H9 (cell line): Measurements from ENCODE around the gene ADAMTS6. TPM values are rescaled to one million over a fixed set of nuclear protein-coding genes. Genes with fewer than 3 reads are reported as not detected.

Experiments used
- DNase-seq: peaks from one replicate; pipeline ENCODE4 v3.0.0-alpha.2; 2017
- H2AFZ ChIP-seq: one replicate; pipeline ENCODE4 v1.6.1; 2013; ENCODE audit warnings: mild to moderate bottlenecking, low read length, control low read depth, moderate library complexity
- H2AK5ac ChIP-seq: 2 replicates; pipeline ENCODE4 v1.6.1; 2013; ENCODE audit warnings: low read length, control low read depth, mixed read lengths; ENCODE audit not compliant: insufficient read length
- H2BK120ac ChIP-seq: one replicate; pipeline ENCODE4 v1.6.1; 2013; ENCODE audit warnings: low read depth, mild to moderate bottlenecking, low read length, control low read depth, inconsistent platforms; ENCODE audit not compliant: poor library complexity, severe bottlenecking
- H2BK12ac ChIP-seq: 2 replicates; pipeline ENCODE4 v1.6.1; 2013; ENCODE audit warnings: low read length, control low read depth, mixed read lengths, low read depth; ENCODE audit not compliant: insufficient read length
- H2BK15ac ChIP-seq: 2 replicates; pipeline ENCODE4 v1.6.1; 2013; ENCODE audit warnings: low read depth, low read length, control low read depth
- H2BK20ac ChIP-seq: one replicate; pipeline ENCODE4 v1.6.1; 2013; ENCODE audit warnings: low read depth, mild to moderate bottlenecking, low read length, control low read depth, inconsistent platforms; ENCODE audit not compliant: poor library complexity, severe bottlenecking
- H2BK5ac ChIP-seq: 2 replicates; pipeline ENCODE4 v1.6.1; 2013; ENCODE audit warnings: low read length, control low read depth, mixed read lengths; ENCODE audit not compliant: insufficient read length
- H3K14ac ChIP-seq: 2 replicates; pipeline ENCODE4 v1.6.1; 2013; ENCODE audit warnings: low read length, control low read depth; ENCODE audit not compliant: insufficient read depth
- H3K18ac ChIP-seq: 2 replicates; pipeline ENCODE4 v1.6.1; 2013; ENCODE audit warnings: low read depth, mild to moderate bottlenecking, mixed read lengths, low read length, control low read depth; ENCODE audit not compliant: insufficient read length
- H3K23ac ChIP-seq: 2 replicates; pipeline ENCODE4 v1.6.1; 2013; ENCODE audit warnings: low read length, control low read depth, mixed read lengths, low read depth; ENCODE audit not compliant: insufficient read length
- H3K23me2 ChIP-seq: 2 replicates; pipeline ENCODE4 v1.6.1; 2013; ENCODE audit warnings: low read depth, mild to moderate bottlenecking, mixed read lengths, low read length, control low read depth; ENCODE audit not compliant: insufficient read length, poor library complexity, severe bottlenecking
- H3K27ac ChIP-seq: 2 replicates; pipeline ENCODE4 v1.5.1; 2013; ENCODE audit warnings: low read length, control low read depth, mixed read lengths, low read depth; ENCODE audit not compliant: insufficient read length
- H3K27me3 ChIP-seq: 2 replicates; pipeline ENCODE4 v1.6.1; 2013; ENCODE audit warnings: low read length, control low read depth, inconsistent platforms; ENCODE audit not compliant: insufficient read depth
- H3K4ac ChIP-seq: 2 replicates; pipeline ENCODE4 v1.6.1; 2013; ENCODE audit warnings: low read depth, mild to moderate bottlenecking, control low read depth, inconsistent platforms, low read length, moderate library complexity
- H3K4me1 ChIP-seq: 2 replicates; pipeline ENCODE4 v1.6.1; 2013; ENCODE audit warnings: low read length, control low read depth, inconsistent platforms; ENCODE audit not compliant: insufficient read depth
- H3K4me2 ChIP-seq: 2 replicates; pipeline ENCODE4 v1.6.1; 2013; ENCODE audit warnings: low read length, control low read depth, mixed read lengths; ENCODE audit not compliant: insufficient read length, insufficient read depth
- H3K56ac ChIP-seq: 2 replicates; pipeline ENCODE4 v1.6.1; 2013; ENCODE audit warnings: low read depth, mild to moderate bottlenecking, mixed read lengths, low read length, control low read depth; ENCODE audit not compliant: insufficient read length
- H3K79me1 ChIP-seq: 2 replicates; pipeline ENCODE4 v1.6.1; 2013; ENCODE audit warnings: low read depth, mild to moderate bottlenecking, moderate library complexity, low read length, control low read depth, inconsistent platforms; ENCODE audit not compliant: insufficient read depth, poor library complexity, severe bottlenecking
- H3K79me2 ChIP-seq: 2 replicates; pipeline ENCODE4 v1.6.1; 2013; ENCODE audit warnings: low read length, control low read depth, inconsistent platforms; ENCODE audit not compliant: insufficient read depth
- H3K9ac ChIP-seq: 2 replicates; pipeline ENCODE4 v1.6.1; 2013; ENCODE audit warnings: low read length, control low read depth, mixed read lengths; ENCODE audit not compliant: insufficient read length; ENCODE audit errors: extremely low read depth
- H3K9me3 ChIP-seq: one replicate; pipeline ENCODE4 v1.6.1; 2013; ENCODE audit warnings: low read depth, low read length, inconsistent platforms; ENCODE audit not compliant: control insufficient read depth
- H3T11ph ChIP-seq: one replicate; pipeline ENCODE4 v1.6.1; 2013; ENCODE audit warnings: mild to moderate bottlenecking, low read length, control low read depth, inconsistent platforms
- H4K20me1 ChIP-seq: one replicate; pipeline ENCODE4 v1.6.1; 2013; ENCODE audit not compliant: control insufficient read depth, insufficient read length, insufficient read depth
- H4K5ac ChIP-seq: 2 replicates; pipeline ENCODE4 v1.6.1; 2013; ENCODE audit warnings: low read depth, mild to moderate bottlenecking, mixed read lengths, low read length, control low read depth; ENCODE audit not compliant: insufficient read length
- H4K8ac ChIP-seq: replicated peaks from 2 replicates; pipeline ENCODE4 v1.6.1; 2013; ENCODE audit warnings: low read length, control low read depth, mixed read lengths, low read depth; ENCODE audit not compliant: insufficient read length
- H4K91ac ChIP-seq: 2 replicates; pipeline ENCODE4 v1.6.1; 2013; ENCODE audit warnings: low read depth, mild to moderate bottlenecking, moderate library complexity, mixed read lengths, low read length, control low read depth; ENCODE audit not compliant: insufficient read length
- H3K27ac Mint-ChIP-seq, 3 experiments: 2 replicates in 2 of 3; 3 replicates in 1 of 3; pipeline ENCODE4 v1.8.0; 2020 to 2021; ENCODE audit warnings: mixed read lengths in 3 of 3, mild to moderate bottlenecking in 1 of 3, moderate library complexity in 1 of 3
- H3K27me3 Mint-ChIP-seq: 2 replicates; pipeline ENCODE4 v1.8.0; 2021; ENCODE audit warnings: low read depth, mild to moderate bottlenecking, moderate library complexity, mixed read lengths
- H3K36me3 Mint-ChIP-seq, 3 experiments: 2 replicates in 2 of 3; 3 replicates in 1 of 3; pipeline ENCODE4 v1.8.0; 2020 to 2021; ENCODE audit warnings: low read depth in 3 of 3, mixed read lengths in 3 of 3; ENCODE audit not compliant: insufficient read depth in 1 of 3
- H3K4me1 Mint-ChIP-seq, 2 experiments: 2 replicates each; pipeline ENCODE4 v1.8.0; 2020; ENCODE audit warnings: mixed read lengths in 2 of 2
- H3K4me3 Mint-ChIP-seq, 2 experiments: 2 replicates in 1 of 2; 3 replicates in 1 of 2; pipeline ENCODE4 v1.8.0; 2020 to 2021; ENCODE audit warnings: mild to moderate bottlenecking in 2 of 2, mixed read lengths in 2 of 2, moderate library complexity in 1 of 2
- H3K9me3 Mint-ChIP-seq, 2 experiments: 2 replicates in 1 of 2; 3 replicates in 1 of 2; pipeline ENCODE4 v1.8.0; 2020; ENCODE audit warnings: mild to moderate bottlenecking in 2 of 2, mixed read lengths in 2 of 2, moderate library complexity in 1 of 2
- WGBS: extraction: QIAGEN DNeasy Blood & Tissue Kit; methylation state at CpG from one replicate; pipeline ENCODE4 v1.1.7; 2013; ENCODE audit warnings: missing lambda C conversion rate, low lambda C conversion rate, mixed read lengths; ENCODE audit not compliant: insufficient read length; ENCODE audit errors: extremely low coverage; 5-methylcytosine and 5-hydroxymethylcytosine counted together
- total RNA-seq: library from RNA; stranded (reverse); gene quantifications from 2 replicates; pipeline ENCODE4 v1.2.1, GENCODE V29; 2021
- TF ChIP-seq, protein P1 (sequence below): fragments of 200-600 bp; sonication (generic); conservative IDR thresholded peaks from 3 replicates; pipeline ENCODE4 v1.8.0; 2021; ENCODE audit warnings: antibody characterized with exemption, mild to moderate bottlenecking

Gene ADAMTS6
- total RNA-seq, 1 experiment from 2014 or later = 0.33 TPM

DNA sequence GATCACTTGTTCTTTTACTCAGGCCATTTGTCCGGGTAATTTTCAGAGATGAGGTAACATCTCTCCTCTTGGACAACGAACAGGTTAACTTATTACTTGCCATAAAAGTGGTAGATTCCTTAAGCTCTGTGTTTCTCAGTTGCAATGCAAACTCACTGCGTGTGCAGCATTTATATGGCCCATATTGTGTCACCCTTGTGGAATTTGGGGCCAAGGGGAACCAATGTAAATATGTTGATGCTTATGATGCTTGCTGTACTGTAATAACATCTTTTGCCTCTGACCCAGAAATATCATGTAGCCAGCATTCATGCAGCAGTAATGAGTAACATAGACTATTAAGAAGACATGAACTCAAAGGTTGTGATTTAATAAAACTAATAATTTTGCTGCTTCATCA is 175.8 kb downstream of the ADAMTS6 start:
- H2BK20ac ChIP-seq = no peak overlapping the region
- Mint-ChIP-seq H3K4me1 (peaks cover 2% of the 10 kb centered on the region in 2 experiments; a peak in 1 of 4 replicates), H3K9me3 (peaks cover 4 to 8% of the 10 kb centered on the region in 2 experiments; a peak in 4 of 5 replicates), H3K27me3 (no peaks in the 10 kb centered on the region), H3K27ac (no peak overlapping the region), H3K4me3 (no peak overlapping the region), H3K36me3 (peaks cover 0 to 13% (median 4%) of the 10 kb centered on the region in 3 experiments; a peak in 2 of 7 replicates)
- H2BK12ac ChIP-seq = no peak overlapping the region
- no peak overlapping the region for H3K27ac ChIP-seq
- H4K91ac ChIP-seq = no peak overlapping the region
- H3K4ac ChIP-seq = no peak overlapping the region
- H4K5ac ChIP-seq = no peak overlapping the region
- H3K23me2 ChIP-seq = no peaks in the 10 kb centered on the region
- H2BK15ac ChIP-seq = no peak overlapping the region
- WGBS = no CpG with 5 or more reads among the region's 3 CpGs
- H3K79me2 ChIP-seq = no peaks in the 10 kb centered on the region
- H3K9me3 ChIP-seq = no peaks in the 10 kb centered on the region
- no peaks in the 10 kb centered on the region for H3K4me1 ChIP-seq
- no peaks in the 10 kb centered on the region for H3K27me3 ChIP-seq
- H2BK120ac ChIP-seq = no peak overlapping the region
- no peaks in the 10 kb centered on the region for H4K20me1 ChIP-seq
- DNase-seq = no peak
- H3K56ac ChIP-seq = no peak overlapping the region
- no peak overlapping the region for H3K18ac ChIP-seq
- no peak overlapping the region for H3T11ph ChIP-seq
- no peak overlapping the region for H2AFZ ChIP-seq
- no peaks in the 10 kb centered on the region for H3K79me1 ChIP-seq
- TF ChIP-seq, protein P1, sequence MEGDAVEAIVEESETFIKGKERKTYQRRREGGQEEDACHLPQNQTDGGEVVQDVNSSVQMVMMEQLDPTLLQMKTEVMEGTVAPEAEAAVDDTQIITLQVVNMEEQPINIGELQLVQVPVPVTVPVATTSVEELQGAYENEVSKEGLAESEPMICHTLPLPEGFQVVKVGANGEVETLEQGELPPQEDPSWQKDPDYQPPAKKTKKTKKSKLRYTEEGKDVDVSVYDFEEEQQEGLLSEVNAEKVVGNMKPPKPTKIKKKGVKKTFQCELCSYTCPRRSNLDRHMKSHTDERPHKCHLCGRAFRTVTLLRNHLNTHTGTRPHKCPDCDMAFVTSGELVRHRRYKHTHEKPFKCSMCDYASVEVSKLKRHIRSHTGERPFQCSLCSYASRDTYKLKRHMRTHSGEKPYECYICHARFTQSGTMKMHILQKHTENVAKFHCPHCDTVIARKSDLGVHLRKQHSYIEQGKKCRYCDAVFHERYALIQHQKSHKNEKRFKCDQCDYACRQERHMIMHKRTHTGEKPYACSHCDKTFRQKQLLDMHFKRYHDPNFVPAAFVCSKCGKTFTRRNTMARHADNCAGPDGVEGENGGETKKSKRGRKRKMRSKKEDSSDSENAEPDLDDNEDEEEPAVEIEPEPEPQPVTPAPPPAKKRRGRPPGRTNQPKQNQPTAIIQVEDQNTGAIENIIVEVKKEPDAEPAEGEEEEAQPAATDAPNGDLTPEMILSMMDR = no peak
- no peak overlapping the region for H3K9ac ChIP-seq
- H3K14ac ChIP-seq = no peak overlapping the region
- H4K8ac ChIP-seq = no peak overlapping the region
- H3K23ac ChIP-seq = no peak overlapping the region
- H3K4me2 ChIP-seq = no peak overlapping the region
- H2BK5ac ChIP-seq = no peak overlapping the region
- H2AK5ac ChIP-seq = no peak overlapping the region
